HG03025 (cell line): ENCODE measurements around the gene FEM1C.

ENCODE experiments used
- ATAC-seq: cut with Tn5 transposase; IDR thresholded peaks from one replicate; pipeline ENCODE4 v1.9.1; 2021; ENCODE audit warnings: mild to moderate bottlenecking, moderate library complexity; ENCODE audit not compliant: unreplicated experiment, low FRiP score

The FEM1C gene

DNA sequence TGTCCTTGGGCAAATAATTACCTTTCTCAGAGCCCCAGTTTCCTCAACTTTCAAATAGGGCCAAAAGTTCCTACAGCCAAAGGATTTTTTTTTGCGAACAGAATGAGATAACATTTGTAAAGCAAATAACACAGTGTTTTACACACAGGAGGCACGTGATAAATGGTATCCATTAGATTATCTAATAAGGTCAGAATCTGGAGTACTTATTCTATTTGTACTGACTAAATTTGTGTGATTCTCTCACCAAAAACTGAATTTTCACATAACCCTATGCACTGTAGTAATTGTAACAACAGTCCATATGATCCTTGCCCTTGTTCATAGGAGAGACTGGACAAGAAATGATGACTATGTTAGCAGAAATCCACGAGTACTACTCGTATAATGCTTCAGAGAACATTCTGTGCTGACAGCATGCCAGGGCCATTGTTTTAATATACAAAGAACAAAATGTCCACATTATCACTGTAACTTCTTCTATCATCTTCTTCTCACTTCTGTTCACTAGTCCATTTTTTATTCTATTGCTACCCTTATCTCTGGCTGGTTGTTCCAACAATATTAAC, 13.9 kb upstream of the FEM1C start:
- ATAC-seq: no peak

DNA sequence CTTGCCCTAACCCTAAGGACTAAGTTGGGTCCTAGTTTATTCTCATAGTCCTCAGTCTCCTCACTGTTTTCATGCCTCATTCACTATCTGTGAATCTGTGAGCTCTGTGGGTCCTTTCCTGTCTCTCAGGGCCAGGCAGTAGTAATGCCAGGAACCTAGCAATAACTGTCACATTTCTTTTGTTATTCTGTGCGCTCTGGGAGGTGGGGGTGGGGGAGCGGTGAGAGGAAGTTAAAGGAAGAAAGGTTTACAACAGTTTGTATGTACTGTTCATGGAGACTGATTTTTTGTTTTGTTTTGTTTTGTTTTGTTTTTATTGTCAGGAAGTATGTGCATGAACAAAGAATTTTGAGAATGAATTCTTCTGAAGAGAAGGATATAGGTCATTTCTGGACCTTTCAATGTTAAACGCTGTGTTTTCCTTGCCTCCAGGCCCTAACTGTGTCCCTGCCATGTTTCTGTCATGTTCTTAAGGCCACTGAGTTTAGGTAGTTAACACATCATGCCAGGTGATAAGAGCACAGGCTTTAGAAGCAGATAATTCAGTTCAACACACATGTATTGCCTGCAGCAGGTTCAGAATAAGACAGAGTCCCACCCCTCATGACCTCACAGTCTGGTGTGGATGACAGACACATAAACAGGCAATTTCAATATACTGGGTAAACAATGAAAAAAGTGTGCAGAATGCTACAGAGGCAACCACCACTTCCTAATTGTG, 13.3 kb upstream of the FEM1C start:
- no peak for ATAC-seq

DNA sequence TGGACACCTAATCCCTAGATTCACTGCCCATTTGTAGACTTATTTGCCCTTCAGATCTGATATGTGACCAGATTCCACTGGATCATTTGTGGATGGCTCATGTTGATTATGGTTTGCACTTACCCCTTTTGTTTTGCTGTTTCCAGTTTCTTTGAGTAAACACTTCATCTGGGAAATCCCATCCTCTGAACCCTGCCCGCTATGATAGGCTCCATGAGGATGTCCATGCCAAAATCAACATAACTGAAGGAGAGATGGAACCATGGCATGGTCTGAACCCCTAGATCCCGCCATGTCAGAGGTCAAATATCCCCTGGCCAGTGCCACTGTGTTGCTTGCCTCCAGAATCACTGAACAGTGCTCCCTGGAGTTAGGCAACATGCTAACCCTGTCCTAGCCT, 11.7 kb upstream of the FEM1C start:
- no peak for ATAC-seq

DNA sequence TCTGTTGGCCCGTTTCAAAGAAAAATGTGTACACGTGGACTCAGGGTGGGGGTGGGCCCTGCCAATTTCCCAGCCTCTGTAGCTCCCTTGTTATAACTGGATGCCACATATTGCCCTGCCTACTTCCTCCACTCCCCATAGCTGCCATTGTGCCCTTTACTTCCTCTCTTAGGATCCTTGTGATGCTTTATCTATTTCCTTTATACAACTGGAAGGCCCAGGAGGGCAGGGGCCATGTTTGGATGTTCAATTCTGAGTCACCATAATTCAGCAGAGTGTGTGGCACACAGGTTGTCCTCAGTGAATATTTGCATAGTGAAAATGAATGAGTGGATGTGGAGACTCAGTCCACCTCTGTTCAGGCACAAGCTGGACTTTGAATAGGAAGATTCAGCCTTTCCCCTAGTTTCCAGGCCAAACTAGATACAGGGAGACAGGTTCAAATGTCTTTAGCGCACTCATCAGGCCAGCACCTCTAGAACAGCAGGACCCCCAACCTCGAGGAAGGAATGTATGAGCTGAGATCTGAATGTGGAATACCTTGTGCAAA, 10.6 kb upstream of the FEM1C start:
- no peak for ATAC-seq

DNA sequence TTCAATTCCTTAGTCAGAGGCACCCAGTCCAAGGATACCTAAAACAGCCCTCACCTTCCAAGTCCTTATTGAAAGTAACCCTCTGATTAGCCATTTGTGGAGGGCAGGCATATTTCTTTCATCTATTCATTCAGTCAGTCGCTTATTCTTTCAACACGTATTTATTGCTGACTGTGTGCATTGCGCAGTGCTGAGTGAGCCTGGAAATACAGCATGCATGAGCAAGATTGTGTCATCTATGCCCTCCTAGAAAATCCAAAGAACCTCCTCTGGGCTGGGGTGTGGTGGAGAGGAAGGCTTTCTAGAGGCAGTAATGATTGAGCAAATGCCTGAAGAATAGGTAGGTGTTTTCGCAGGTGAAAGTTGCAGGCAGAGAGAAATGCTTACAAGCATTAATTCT, 8.5 kb upstream of the FEM1C start:
- ATAC-seq: no peak

DNA sequence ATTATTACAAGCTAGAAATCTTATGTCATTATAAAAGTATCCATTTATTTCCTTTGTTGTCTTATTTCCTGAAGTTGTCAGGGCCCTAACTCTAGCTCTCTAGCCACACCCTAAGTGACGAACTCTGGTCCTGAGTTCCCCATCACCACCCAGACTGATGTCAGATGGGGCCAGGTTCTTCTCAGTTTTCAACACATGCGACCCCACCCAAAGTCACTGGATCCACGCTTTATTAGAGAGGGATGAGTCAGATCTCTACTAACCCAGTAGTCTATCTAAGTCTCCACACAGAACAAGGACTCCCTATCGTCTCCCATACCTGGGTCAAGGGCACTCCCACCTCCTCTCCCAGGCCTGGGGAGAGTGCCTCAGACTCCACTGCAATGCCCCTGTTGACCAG, 6.8 kb upstream of the FEM1C start:
- ATAC-seq: no peak

DNA sequence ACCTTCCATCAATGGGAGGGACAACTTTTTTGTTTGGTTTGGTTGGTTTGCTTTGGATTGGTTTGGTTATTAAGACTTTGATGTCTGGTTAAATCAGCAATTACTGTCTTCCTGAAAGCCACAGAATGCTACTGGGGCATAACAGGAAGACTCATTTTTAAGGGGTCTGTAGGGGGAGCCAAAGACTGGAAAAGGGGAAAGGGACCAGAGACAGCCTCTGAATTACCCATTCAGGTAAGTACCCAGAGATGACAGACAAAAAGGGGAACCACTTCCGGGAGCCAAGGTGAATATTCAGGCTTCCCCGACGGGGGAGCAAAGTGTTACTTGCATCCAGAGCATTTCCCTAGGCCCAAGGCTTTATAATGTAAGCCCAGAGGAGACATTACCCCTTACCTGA, 4.6 kb upstream of the FEM1C start:
- no peak for ATAC-seq

DNA sequence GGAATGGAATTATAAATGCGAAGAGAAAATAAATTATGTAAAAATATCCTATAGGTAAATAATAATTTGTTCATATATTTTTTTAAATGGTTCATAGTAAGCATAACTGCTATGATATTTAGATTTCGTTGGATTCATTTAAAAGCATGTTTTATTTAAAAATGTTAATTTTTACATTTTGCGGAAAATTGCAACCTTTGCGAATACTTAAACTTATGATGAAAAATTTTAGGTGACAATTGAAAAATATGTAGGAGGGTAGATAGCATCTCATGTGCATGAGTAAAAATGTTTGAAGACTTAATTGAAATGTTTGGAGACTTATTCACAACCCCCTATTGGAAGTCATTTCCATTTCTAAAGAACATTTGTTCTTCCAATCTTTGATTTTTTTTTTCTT, 4.1 kb upstream of the FEM1C start:
- no peak for ATAC-seq

DNA sequence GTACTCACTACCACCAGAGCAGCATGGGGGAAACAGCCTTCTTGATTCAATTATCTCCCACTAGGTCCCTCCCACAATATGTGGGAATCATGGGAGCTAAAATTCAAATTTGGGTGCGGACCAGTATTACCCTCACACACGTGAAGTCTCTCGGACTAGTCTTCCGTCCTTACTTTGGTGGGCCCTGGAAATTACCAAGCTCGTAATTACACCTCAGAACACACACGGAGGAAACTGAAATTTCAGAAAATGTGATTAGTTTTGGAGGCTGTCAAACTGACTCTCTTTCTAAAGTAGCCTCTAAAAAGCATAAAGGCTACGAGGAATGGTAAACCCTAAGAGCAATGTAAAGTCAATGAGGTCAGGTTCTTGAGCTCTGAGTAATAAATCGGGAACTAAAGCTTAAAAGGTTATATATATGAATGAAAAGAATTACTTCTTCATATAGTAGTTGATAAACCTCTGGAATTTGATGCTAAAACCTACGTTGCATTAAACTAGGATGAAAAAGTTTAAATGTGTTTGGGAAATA, 842 bp upstream of the FEM1C start:
- no peak for ATAC-seq

DNA sequence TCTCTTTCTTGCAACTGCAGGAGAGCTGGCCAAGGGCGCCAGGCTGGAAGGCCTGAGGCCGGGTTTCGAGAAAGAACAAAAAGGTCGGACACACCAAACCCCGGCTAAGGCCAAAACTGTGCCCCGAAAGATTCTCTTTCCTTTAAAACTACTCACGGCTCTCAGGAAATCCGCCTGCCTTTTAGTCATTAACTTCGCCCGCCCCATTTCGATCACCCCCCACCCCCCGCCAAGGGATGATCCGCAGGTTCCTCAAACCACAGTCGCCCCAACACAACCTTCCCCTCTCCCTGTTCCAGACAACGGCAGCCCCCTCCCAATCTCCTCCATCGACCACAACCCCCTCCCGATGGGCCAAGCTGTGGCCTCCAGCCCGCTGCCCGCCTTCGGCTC, 536 bp downstream of the FEM1C start:
- ATAC-seq: peak; percentile 15

DNA sequence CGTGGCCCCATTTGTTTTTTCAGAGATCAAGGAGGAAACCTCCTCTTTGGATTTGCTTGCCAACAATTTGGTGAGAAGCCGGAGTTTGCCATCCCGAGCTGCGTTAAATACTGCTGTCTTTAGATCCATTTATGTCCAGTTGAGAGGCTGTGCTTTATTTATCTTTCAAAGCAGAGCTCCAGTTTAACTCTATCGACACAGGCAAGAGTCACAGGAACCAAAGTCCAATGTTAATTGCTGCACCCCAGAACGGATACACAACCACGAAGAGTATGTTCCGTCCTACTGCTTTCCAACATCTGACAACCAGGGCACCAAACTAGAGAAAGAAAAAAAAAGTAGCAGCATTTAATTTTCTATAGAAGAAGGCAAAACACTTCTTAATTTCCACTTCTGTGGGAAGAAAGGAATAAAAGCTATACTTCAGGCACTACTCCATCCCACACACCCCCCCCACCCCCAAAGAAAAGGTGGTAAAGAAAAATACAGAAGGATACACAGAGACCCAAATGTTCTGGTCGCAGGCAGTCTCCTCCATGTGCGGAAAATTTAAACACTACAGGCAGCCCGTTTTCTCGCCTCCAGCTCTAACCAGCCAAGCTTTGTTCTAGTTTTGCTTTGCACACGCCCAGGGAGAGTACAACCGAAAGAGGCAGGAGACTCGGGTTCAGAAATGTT, 1.1 kb downstream of the FEM1C start:
- ATAC-seq: peak; percentile 38

DNA sequence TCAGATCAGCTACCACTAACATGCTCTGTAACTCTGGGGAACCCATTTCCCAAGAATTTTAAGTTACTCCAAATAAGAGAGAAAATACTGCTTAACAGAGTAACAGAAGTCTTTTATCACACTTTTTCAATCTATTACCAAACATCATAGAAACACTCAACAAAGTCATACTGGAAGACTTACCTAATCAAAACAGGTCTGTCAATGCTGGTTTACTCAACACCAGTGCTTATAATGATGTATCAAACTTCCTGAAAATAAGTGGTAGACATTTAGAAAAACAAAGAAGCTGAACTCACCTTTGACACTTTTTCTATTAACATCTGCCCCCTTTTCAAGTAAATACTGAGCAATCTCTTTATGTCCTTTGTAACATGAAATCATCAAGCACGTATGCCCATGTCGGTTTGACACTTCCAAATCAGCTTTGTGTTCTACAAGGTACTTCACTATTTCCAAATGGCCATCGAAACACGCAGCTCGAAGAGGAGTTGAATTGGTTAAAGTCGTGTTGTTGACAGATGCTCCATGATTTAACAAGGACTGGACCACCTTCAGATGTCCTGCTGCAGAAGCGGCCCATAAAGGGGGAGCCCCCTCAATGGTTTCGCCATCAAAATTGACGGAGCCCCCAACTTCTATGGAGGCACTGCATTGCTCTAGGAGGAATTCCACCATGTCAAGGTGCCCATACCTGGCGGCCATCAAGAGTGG, 1.8 kb downstream of the FEM1C start:
- no peak for ATAC-seq

DNA sequence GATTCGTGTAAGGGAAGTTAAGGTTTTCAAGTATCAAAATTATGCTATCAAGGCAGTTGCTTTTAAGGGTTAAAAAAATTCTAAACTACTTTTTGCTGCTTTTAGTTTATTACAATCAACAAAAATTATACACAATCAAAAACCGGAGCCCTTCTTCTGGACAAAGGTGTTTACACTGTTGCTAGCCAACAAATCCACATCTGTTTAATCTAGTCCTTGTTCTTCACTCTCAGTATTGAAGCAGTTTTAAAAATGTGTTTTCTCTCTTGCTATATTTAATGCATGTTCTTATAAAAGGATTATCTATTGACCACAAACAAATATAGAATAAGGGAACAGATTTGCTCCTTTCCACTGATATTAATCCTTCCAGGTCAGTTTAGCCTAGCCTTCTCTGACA, 2.5 kb downstream of the FEM1C start:
- ATAC-seq: no peak

DNA sequence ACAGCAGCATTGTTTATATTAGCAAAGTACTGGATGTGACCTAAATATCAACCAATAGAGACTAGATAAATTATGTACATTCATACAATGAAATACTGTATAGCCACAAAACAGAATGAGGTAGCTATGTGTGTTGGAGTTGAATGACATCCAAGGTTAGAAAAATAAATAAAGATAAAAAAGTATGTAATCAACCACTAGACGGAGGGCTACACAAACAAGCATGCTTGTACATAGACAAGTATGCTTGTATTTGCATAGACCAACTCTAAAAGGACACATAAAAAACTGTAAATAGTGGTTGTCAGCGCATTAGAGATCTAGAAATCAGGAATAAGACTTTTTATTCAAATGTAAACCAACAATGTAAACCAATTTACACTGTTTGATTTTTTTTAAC, 3.0 kb downstream of the FEM1C start:
- ATAC-seq: no peak

DNA sequence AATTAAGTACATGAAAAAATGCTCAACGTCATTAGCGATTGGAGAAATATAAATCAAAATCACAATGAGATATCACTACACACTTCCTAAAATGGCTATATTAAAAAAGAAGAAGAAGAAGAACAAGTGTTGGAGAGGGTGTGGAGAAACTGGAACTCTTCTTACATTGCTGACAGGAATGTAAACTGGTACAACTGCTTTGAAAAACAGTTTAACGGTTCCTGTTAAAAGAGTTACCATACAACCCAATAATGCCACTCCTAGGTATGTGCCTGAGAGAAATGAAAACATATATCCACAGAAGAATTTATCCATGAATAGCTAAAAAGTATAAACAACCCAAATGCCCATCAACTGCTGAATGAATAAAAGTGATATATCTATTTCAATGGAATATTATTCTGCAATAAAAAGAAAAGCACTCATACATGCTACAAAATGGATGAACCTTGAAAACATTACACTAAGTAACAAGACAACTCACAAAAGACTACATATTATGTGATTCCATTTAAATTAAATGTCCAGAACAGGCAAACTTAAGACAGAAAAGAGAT, 9.0 kb downstream of the FEM1C start:
- no peak for ATAC-seq

DNA sequence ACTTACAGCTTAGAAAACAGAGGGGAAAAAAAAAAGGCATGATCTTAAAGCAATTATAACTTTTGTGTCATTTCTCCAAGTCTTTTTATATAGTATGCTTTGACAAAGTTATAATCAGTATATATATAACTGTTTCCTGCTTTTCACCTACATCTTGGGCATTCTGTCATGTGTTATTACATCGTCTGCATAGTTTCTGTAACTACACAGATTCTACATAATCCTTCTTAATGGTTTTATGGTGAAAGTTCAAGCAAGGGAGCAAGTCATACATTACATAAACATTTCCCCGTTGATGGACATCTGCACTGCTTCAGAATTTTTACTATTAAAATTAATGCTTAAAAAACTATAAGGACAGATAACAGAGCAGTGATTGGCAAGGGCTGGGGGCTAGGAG, 12.1 kb downstream of the FEM1C start:
- ATAC-seq: no peak

DNA sequence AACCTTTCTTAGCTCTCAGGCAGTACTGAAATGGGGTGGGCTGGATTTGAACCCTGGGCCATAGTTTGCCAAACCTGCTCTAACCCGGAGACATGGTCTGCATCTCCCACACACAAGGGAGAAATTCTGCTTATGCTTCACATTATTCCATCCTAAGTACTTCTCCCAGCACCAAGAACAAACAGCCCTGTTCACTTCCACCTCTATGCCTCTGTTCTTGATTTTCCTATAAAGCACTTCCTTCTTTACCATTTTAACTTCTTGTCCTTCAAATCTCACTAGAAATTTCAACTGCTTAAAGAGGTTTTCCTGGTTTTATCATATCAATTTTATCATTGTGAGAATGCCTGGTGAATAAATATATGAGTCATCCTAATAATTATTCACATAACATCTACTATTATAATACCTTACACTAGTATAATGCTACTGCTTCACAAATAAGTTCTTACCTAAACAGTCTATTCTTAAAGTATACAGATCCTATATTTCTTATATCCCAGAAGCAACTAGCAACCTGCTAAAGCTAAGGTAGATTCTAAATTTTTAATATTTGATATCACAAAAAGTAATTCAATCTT, 12.7 kb downstream of the FEM1C start:
- ATAC-seq: no peak

DNA sequence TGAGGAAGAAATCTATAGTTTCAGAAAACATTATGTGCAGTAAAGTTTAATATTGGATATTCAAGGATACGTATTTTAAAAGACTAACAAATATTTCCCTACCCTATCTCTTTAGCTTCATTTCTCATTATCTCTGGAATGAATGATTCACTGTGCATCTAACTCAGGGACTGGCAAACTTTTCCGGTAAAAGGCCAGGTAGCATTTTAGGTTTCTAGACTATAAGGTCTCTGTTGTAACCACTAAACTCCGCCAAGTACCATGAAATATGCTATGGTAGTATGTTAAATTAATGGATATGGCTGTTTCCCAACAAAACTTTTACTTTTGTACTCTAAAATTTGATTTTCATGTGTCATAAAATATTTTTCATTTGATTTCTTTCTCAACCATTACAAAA, 13.2 kb downstream of the FEM1C start:
- no peak for ATAC-seq

DNA sequence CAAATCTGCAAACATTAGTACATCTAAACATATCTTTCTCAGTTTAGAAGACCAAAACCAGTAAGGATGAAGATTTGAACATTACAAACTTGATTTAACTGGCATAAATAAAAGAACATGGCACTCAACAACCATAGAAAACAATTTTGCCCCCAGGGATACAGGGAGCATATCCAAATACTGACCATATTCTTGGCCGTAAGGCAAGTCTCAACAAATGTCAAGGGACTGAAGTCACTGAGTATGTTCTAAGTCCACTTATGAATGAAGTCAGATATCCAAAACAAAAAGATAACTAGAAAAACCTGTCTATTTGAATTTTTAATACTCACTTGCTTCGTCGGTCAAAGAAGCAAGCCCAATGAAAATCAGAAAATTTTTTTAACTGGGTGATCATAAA, 14.1 kb downstream of the FEM1C start:
- no peak for ATAC-seq

DNA sequence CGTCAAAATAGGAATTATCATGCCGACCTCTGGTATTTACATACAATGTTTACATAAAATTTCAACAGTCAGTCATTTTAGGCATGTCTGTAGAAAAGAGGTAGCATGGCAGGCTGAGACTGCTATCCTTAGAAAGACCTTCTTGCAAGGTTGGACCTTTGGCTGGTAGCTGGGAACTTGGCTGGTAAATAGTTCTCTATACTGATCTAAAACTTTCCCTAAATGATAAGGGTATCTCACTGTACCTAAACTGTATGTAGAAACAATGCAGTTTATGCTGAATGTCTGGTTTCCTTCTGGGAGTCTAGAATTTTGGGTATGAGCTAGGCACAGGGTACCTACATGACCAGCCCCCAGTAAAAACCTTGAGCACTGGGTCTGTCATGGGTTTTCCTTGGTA, 18.0 kb downstream of the FEM1C start:
- no peak for ATAC-seq
